HG02884 (cell line): ENCODE measurements around the gene DHRS2.
"Not testable (repeated sequence)": the region's sequence is repeated elsewhere in the genome, so short reads cannot be mapped to it uniquely, and the experiment has no call there.

Experiments used
- ATAC-seq: cut with Tn5 transposase; IDR thresholded peaks from one replicate; pipeline ENCODE4 v1.9.1; 2021; ENCODE audit warnings: mild to moderate bottlenecking, moderate library complexity; ENCODE audit not compliant: unreplicated experiment

Gene DHRS2, protein sequence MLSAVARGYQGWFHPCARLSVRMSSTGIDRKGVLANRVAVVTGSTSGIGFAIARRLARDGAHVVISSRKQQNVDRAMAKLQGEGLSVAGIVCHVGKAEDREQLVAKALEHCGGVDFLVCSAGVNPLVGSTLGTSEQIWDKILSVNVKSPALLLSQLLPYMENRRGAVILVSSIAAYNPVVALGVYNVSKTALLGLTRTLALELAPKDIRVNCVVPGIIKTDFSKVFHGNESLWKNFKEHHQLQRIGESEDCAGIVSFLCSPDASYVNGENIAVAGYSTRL

GRCh38 chr14:23636317-23637211, at the start of gene DHRS2:
DHRS2 (plus strand) TSS chr14:23636364; CDS start chr14:23638865, 2,501 bp downstream.
- no peak for ATAC-seq

GRCh38 chr14:23588884-23589598, 47.1 kb upstream of the DHRS2 start:
- peak; percentile 90 for ATAC-seq

DNA sequence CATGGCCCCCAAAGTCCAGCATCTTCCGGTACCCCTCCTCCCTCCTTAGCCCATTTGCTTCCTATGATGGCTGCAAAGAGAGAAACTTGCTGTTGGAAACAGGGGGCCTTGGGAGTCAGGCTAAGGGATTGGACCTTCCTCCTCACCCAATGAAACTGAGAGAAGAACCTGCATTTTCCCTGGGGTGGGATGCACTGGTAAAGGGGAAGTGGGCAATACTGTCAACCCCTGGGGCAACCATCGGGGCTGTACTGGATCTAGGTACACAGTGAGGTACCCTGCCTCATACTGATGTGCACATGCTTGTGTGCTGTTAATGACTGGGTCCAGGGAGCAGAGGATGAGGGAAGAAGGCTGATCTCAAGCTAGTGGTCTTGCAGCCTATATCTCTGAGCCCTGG, 46.6 kb upstream of the DHRS2 start:
- ATAC-seq: no peak

DNA sequence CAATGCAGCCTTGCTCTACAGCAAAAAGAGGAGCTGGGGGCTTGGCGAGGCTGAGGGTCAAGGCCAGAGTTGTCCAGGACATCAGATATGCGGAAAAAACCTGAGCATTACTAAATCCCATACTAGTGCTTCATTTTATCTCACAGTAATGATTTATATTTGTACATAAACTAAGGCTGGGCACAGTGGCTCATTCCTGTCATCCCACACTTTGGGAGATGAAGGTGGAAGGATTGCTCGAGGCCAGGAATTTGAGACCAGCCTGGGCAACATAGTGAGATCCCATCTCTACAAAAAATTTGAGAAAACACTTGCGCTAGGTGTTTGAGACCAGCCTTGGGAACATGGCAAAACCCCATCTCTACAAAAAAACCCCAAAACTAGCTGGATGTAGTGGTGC, 46.0 kb upstream of the DHRS2 start:
- no peak for ATAC-seq

- ATAC-seq: not testable (repeated sequence)
Observed at GRCh38 chr14:23594191-23594590, 42.0 kb upstream of the DHRS2 start.

- ATAC-seq: no peak
Observed at GRCh38 chr14:23600322-23600707, 35.8 kb upstream of the DHRS2 start.

DNA sequence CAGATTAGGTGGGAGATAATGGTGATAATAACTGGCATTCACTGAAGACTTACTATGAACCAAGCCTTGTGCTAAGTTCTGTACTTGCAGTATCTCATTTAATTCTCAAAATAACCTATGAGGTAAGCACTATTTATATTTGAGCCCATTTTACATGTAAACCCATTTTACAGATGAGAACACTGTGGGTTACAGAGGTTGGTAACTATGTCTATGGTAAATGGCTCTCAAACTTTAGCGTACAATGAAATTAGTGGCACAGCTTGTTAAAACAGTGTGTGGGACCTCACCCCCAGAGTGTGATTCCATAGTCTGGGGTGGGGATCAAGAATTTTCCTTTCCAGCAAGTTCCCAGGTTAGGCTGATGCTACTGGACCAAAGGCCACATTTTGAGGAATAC, 35.4 kb upstream of the DHRS2 start:
- ATAC-seq: no peak

DNA sequence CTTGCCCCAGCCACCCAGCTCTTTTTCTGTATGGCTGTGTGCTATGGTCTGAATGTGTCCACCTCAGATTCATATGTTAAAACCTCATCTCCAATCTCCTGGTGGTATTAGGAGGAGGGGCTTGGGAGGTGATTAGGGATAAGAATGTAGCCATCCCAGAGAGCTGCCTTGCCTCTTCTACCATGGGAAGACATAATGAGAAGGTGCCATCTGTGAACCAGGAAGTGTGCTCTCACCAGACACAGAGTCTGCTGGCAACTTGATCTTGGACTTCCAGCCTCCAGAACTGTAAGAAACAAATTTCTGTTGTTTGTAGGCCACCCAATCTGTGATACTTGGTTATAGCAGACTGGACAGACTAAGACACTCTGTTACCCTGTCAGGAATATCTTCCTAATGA, 34.7 kb upstream of the DHRS2 start:
- ATAC-seq: no peak

- ATAC-seq: no peak
Observed at GRCh38 chr14:23601845-23602180, 34.4 kb upstream of the DHRS2 start.

DNA sequence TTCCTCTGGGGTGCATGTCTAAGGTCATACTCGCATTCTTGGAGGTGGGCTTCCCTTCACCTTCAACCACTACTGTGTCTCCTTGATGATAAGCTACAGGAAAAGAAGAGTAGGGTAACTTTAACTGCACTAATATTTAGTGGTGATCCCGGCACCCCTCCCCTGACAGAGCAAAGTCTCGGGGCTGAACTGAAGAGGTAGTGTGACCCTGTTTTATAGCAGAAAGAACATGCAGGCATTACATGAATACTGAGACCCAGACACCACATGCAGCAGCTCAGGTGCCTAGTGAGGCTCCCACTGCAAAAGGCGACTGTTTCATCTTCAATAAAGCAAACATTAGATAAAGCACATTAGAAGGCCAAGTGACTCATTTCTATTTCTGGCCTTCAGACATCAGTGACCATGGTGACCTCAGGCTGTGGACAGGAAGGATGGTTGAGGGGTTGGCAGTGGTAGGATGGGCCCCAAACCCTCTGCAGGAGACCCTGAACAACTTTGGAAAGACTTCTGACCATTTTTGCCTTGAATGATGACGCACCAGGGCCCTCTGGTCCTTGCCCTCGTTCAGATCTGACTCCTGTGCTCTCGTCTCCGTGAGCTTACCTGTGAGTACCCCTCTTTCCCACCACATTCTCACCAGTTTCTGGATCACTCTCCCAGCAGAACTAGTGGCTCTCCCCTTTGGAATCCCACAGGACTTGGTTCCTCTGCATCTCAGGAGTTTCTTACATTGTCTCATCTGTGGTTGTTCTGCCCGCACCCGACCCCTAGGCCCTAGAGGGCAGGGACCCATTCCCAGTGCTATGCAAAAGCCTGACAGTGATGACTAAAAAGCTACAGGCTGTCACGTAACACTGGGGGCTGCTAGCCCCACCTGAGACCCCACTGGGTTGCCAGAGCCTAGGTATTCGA, 33.7 kb upstream of the DHRS2 start:
- no peak for ATAC-seq

- ATAC-seq: no peak
Observed at GRCh38 chr14:23603103-23603502, 33.1 kb upstream of the DHRS2 start.

GRCh38 chr14:23604148-23604547, 32.0 kb upstream of the DHRS2 start:
- no peak for ATAC-seq

- no peak for ATAC-seq
Observed at GRCh38 chr14:23604675-23605170, 31.4 kb upstream of the DHRS2 start.

DNA sequence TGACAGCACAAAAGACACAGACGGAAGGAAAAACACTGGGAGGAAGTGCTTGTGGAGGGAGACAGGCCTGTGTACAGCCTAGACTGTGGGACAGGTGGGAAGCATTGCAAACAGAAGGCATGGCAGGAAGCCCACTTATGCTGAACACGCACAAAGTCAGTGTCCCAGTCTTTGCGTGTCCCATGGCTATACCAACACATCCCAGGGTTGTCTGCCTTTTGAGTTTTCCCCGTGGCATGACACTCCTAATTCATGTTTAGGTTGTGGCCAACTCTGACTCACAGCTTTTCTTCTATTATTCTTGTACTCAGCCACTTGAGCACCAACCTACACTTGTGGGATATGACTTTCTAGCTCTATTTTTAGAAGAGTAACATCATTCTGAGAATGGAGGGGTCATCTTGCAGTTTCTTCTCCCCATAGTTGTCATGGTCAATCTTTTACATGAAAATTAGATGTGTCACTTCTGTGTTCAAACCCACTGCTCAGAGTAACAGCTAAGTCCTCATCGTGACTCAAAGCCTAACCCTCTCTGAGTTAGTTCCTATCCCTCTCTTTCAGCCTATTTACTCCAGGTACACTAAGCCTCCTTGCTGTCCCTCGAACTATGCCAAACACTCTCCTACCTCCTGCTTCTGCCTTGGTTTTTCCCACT, 30.1 kb upstream of the DHRS2 start:
- peak; percentile 87 for ATAC-seq

DNA sequence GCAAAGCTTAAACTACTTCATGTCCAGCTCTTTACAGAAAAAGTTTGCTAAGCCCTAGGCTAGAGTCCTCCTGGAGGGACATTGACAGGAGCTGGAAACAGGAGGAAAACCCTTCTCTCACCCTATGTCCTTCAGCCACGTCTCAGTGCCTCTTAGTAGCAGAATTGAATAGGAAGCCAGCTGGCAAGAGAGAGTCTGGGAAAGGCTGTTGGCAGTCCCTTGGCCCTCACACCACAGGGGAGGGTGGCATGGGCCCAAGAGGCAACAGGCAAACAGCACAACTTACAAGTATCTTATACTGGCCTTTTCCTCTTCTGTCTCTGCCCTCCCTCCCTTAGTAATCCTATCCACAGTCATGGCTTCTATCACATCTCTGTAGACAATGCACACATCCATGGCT, 27.7 kb upstream of the DHRS2 start:
- no peak for ATAC-seq

DNA sequence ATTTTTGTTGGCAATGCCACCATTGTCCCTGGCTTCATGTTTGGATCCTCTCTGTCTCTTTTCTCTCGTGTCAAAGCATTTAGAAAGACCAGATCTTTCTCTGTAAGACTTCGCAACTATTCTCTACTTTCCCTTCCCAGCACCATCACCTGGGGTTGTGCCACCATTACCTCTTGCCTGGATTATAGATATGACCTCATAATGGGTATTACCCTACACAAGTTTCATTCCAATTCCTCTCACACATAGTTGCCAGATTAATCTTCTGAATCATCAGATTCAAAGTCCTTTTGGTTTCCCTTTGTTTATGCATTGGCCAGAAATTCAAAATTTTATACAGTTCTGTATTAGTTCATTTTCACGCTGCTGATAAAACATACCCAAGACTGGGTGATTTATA, 27.2 kb upstream of the DHRS2 start:
- no peak for ATAC-seq

DNA sequence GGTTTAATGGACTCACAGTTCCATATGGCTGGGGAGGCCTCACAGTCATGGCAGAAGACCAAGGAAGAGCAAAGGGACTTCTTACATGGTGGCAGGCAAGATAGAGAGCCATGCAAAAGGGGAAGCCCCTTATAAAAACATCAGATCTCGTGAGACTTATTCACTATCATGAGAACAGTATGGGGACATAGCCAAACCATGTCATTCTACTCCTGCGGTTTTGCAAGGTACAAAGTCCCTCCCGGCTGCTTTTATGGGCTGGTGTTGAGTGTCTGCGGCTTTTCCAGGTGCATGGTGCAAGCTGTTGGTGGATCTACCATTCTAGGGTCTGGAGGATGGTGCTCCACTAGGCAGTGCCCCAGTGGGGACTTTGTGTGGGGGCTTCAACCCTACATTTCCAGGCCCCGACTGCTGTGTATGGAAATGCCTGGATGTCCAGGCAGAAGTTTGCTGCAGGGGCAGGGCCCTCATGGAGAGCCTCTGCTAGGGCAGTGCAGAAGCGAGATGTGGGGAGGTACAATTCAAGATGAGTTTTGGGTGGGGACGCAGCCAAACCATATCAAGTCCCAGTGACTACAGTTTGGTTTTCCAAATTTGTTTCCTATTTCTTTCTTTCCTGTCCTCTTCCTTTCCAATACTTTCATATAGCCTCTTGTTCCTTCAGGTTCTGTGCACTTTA, 26.6 kb upstream of the DHRS2 start:
- ATAC-seq: not testable (repeated sequence)

DNA sequence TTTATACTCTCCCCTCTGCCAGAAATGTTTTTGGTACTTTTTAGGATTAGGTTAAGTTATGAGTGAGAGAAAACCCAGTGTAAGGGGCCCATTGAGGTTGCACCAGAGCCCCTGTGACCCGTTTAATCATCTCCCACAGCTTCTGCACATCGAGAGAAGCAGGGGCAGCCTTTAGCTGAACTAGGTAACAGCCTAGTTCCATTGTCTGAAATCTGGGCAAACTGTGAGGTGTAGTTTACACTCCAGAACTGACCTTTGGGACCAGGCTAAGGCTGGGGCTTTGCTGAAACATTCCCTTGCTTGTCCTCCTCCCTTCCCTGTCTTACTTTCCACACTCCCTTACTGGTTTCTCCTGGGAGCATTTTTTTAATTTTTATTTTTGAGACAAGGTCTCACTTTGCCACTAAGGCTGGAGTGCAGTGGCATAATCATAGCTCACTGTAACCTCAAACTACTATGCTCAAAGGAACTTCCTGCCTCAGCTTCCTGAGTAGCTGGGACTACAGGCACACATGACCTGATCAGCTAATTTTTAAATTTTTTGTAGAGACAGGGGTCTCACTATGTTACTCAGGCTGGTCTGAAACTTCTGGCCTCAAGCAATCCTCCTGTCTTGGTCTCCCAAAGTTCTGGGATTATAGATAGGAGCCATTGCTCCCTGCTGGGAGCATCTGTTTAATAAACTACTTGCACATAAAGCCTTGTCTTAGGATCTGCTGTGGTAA, 25.9 kb upstream of the DHRS2 start:
- no peak for ATAC-seq

- no peak for ATAC-seq
Observed at GRCh38 chr14:23610815-23611289, 25.3 kb upstream of the DHRS2 start.
